ENCODE measurements around the gene STOX2. TPM values are rescaled to one million over a fixed set of nuclear protein-coding genes. Genes with fewer than 3 reads are reported as not detected.

The STOX2 gene
- total RNA-seq, 1 donor from 2014 or later, result 4.4 TPM

- Histone ChIP-seq H3K27me3 (ENCODE audit: control insufficient read depth, insufficient read depth, low read length) (peaks cover 25% of the 10 kb centered on the region), H3K4me3 (ENCODE audit: low read depth, low read length) (no peak overlapping the region), H3K36me3 (ENCODE audit: control insufficient read depth, insufficient read depth, low read length) (no peaks in the 10 kb centered on the region)
- TF ChIP-seq CTCF (IDR thresholded peaks at IDR 0.05; ENCODE audit: insufficient read depth, low read length, poor library complexity, severe bottlenecking), result no peak
- DNase-seq (ENCODE audit: low read depth), result no peak
These were observed 3.0 kb downstream of the STOX2 start for GRCh38 chr4:183907871-183908683.

GRCh38 chr4:183909187-183909586 lies 4.1 kb downstream of the STOX2 start:
- Histone ChIP-seq H3K4me3 (ENCODE audit: low read depth, low read length) (no peak overlapping the region), H3K27me3 (ENCODE audit: control insufficient read depth, insufficient read depth, low read length) (peaks cover 25% of the 10 kb centered on the region), H3K36me3 (ENCODE audit: control insufficient read depth, insufficient read depth, low read length) (no peaks in the 10 kb centered on the region)
- no peak for TF ChIP-seq CTCF (IDR thresholded peaks at IDR 0.05; ENCODE audit: insufficient read depth, low read length, poor library complexity, severe bottlenecking)
- no peak for DNase-seq (ENCODE audit: low read depth)

- TF ChIP-seq CTCF (IDR thresholded peaks at IDR 0.05; ENCODE audit: insufficient read depth, low read length, poor library complexity, severe bottlenecking), result no peak
- Histone ChIP-seq H3K4me3 (ENCODE audit: low read depth, low read length) (no peak overlapping the region), H3K36me3 (ENCODE audit: control insufficient read depth, insufficient read depth, low read length) (no peaks in the 10 kb centered on the region), H3K27me3 (ENCODE audit: control insufficient read depth, insufficient read depth, low read length) (peaks cover 25% of the 10 kb centered on the region)
- no peak for DNase-seq (ENCODE audit: low read depth)
These were observed 4.7 kb downstream of the STOX2 start for GRCh38 chr4:183909801-183910200.

DNA sequence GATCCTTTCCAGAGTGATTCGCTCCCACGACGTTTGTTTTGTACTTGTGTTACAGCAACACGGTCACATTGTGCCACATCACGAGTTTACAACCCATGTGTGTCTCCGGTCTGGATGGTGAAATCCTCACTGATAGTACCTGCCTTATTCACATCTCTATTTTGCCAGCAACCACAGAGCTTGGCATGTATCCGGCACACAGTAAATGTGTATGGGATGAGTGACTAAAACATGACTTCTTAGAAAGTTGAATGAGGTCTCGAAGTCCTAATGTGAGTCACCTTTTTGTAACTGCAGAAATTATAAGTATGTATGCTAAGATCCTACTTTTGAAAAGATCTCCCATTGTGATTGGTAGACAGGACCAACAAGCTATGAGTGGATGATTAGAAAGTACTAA lies 7.5 kb downstream of the STOX2 start:
- no peak for DNase-seq (ENCODE audit: low read depth)
- Histone ChIP-seq H3K27me3 (ENCODE audit: control insufficient read depth, insufficient read depth, low read length) (peaks cover 2% of the 10 kb centered on the region), H3K4me3 (ENCODE audit: low read depth, low read length) (no peak overlapping the region), H3K36me3 (ENCODE audit: control insufficient read depth, insufficient read depth, low read length) (no peaks in the 10 kb centered on the region)
- TF ChIP-seq CTCF (IDR thresholded peaks at IDR 0.05; ENCODE audit: insufficient read depth, low read length, poor library complexity, severe bottlenecking), result no peak

GRCh38 chr4:183915976-183916375 lies 10.9 kb downstream of the STOX2 start:
- DNase-seq (ENCODE audit: low read depth), result no peak
- H3K36me3 ChIP-seq (ENCODE audit: control insufficient read depth, insufficient read depth, low read length), result no peaks in the 10 kb centered on the region
- H3K27me3 ChIP-seq (ENCODE audit: control insufficient read depth, insufficient read depth, low read length), result no peaks in the 10 kb centered on the region
- no peak overlapping the region for H3K4me3 ChIP-seq (ENCODE audit: low read depth, low read length)
- TF ChIP-seq CTCF (IDR thresholded peaks at IDR 0.05; ENCODE audit: insufficient read depth, low read length, poor library complexity, severe bottlenecking), result no peak

- no peak for TF ChIP-seq CTCF (IDR thresholded peaks at IDR 0.05; ENCODE audit: insufficient read depth, low read length, poor library complexity, severe bottlenecking)
- no peaks in the 10 kb centered on the region for H3K36me3 ChIP-seq (ENCODE audit: control insufficient read depth, insufficient read depth, low read length)
- no peaks in the 10 kb centered on the region for H3K27me3 ChIP-seq (ENCODE audit: control insufficient read depth, insufficient read depth, low read length)
- DNase-seq (ENCODE audit: low read depth), result no peak
- H3K4me3 ChIP-seq (ENCODE audit: low read depth, low read length), result no peak overlapping the region
These were observed 13.6 kb downstream of the STOX2 start for GRCh38 chr4:183918696-183919095.
